KMS-11 (cell line): ENCODE data around the gene LRBA.

Experiments used
- H2AFZ ChIP-seq: fragments of 200-600 bp; sonication (generic); 2 replicates; pipeline ENCODE4 v1.6.1; 2016; ENCODE audit warnings: antibody characterized with exemption, mixed run types, low read depth
- H3K27ac ChIP-seq: fragments of 200-600 bp; sonication (generic); 2 replicates; pipeline ENCODE4 v1.6.1; 2016; ENCODE audit warnings: mild to moderate bottlenecking, mixed run types
- H3K27me3 ChIP-seq: fragments of 200-600 bp; sonication (generic); 2 replicates; pipeline ENCODE4 v1.6.1; 2017; ENCODE audit warnings: mild to moderate bottlenecking, low read depth, mixed run types, moderate library complexity; ENCODE audit not compliant: insufficient read depth
- H3K36me3 ChIP-seq: fragments of 200-600 bp; sonication (generic); 2 replicates; pipeline ENCODE4 v1.6.1; 2017; ENCODE audit warnings: mild to moderate bottlenecking, mixed run types; ENCODE audit not compliant: insufficient read depth
- H3K4me1 ChIP-seq: fragments of 200-600 bp; sonication (generic); 2 replicates; pipeline ENCODE4 v1.6.1; 2016; ENCODE audit warnings: mild to moderate bottlenecking, low read depth, mixed run types; ENCODE audit not compliant: poor library complexity, severe bottlenecking
- H3K4me2 ChIP-seq: fragments of 200-600 bp; sonication (generic); 2 replicates; pipeline ENCODE4 v1.7.0; 2016; ENCODE audit warnings: mild to moderate bottlenecking, mixed run types
- H3K4me3 ChIP-seq: fragments of 200-600 bp; sonication (generic); IDR thresholded peaks from 2 replicates; pipeline ENCODE4 v1.6.1; 2017; ENCODE audit warnings: low read depth, low read length, mixed read lengths; ENCODE audit not compliant: insufficient read depth
- H3K79me2 ChIP-seq: fragments of 200-600 bp; sonication (generic); 2 replicates; pipeline ENCODE4 v1.6.1; 2016; ENCODE audit warnings: low read depth, mixed run types; ENCODE audit not compliant: insufficient read depth
- H3K9ac ChIP-seq: fragments of 200-600 bp; sonication (generic); 2 replicates; pipeline ENCODE4 v1.6.1; 2016; ENCODE audit warnings: mild to moderate bottlenecking, mixed run types
- H4K20me1 ChIP-seq: fragments of 200-600 bp; sonication (generic); 2 replicates; pipeline ENCODE4 v1.6.1; 2016; ENCODE audit warnings: mild to moderate bottlenecking, mixed run types; ENCODE audit not compliant: insufficient read depth
- TF ChIP-seq, protein P1 (sequence below): fragments of 200-600 bp; sonication (generic); conservative IDR thresholded peaks from 2 replicates; pipeline ENCODE4 v1.6.1; 2017; ENCODE audit warnings: low read depth, mild to moderate bottlenecking, antibody characterized with exemption, low read length, moderate library complexity, mixed read lengths

The LRBA gene

GRCh38 chr4:150251752-150252190 lies 763.3 kb downstream of the LRBA start:
- Histone ChIP-seq H3K4me3 (no peak overlapping the region), H2AFZ (no peak overlapping the region), H3K79me2 (no peaks in the 10 kb centered on the region), H3K4me1 (no peaks in the 10 kb centered on the region), H3K4me2 (no peak overlapping the region), H3K36me3 (no peaks in the 10 kb centered on the region), H3K9ac (no peak overlapping the region), H4K20me1 (no peaks in the 10 kb centered on the region), H3K27me3 (no peaks in the 10 kb centered on the region), H3K27ac (no peak overlapping the region)
- TF ChIP-seq, protein P1, sequence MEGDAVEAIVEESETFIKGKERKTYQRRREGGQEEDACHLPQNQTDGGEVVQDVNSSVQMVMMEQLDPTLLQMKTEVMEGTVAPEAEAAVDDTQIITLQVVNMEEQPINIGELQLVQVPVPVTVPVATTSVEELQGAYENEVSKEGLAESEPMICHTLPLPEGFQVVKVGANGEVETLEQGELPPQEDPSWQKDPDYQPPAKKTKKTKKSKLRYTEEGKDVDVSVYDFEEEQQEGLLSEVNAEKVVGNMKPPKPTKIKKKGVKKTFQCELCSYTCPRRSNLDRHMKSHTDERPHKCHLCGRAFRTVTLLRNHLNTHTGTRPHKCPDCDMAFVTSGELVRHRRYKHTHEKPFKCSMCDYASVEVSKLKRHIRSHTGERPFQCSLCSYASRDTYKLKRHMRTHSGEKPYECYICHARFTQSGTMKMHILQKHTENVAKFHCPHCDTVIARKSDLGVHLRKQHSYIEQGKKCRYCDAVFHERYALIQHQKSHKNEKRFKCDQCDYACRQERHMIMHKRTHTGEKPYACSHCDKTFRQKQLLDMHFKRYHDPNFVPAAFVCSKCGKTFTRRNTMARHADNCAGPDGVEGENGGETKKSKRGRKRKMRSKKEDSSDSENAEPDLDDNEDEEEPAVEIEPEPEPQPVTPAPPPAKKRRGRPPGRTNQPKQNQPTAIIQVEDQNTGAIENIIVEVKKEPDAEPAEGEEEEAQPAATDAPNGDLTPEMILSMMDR = no peak

DNA sequence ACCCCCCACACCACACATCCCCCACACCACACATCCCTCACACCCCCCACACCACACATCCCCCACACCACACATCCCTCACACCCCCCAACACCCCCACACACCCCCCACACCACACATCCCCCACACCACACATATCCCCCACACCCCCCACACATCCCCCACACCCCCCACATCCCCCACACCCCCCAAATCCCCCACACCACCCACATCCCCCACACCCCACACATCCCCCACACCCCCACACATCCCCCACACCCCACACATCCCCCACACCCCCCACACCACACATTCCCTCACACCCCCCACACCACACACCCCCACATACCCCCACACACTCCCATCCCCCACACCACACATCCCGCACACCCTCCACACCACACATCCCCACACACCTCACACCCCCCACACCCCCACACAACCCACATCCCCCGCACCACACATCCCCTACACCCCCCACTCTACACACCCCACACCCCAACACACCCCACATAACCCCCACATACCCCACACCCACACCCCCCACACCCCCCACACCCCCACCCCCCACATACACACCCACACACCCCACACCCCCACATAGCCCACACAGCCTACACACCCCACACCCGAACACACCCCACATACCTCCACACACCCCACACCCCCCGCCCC lies 764.0 kb downstream of the LRBA start:
- Histone ChIP-seq H3K27me3 (no peaks in the 10 kb centered on the region), H3K36me3 (no peaks in the 10 kb centered on the region), H3K79me2 (no peaks in the 10 kb centered on the region), H3K27ac (no peak overlapping the region), H2AFZ (no peak overlapping the region), H3K9ac (no peak overlapping the region), H3K4me2 (no peak overlapping the region), H3K4me3 (no peak overlapping the region), H3K4me1 (no peaks in the 10 kb centered on the region), H4K20me1 (no peaks in the 10 kb centered on the region)
- TF ChIP-seq, protein P1 = no peak

GRCh38 chr4:150250293-150250997 lies 764.6 kb downstream of the LRBA start:
- Histone ChIP-seq H3K9ac (no peak overlapping the region), H3K27ac (no peak overlapping the region), H3K4me2 (no peak overlapping the region), H3K4me3 (no peak overlapping the region), H3K36me3 (no peaks in the 10 kb centered on the region), H3K4me1 (no peaks in the 10 kb centered on the region), H3K79me2 (no peaks in the 10 kb centered on the region), H3K27me3 (no peaks in the 10 kb centered on the region), H4K20me1 (no peaks in the 10 kb centered on the region), H2AFZ (no peak overlapping the region)
- TF ChIP-seq, protein P1 = no peak

- no peaks in the 10 kb centered on the region for H4K20me1 ChIP-seq
- no peak overlapping the region for H3K4me3 ChIP-seq
- H3K4me2 ChIP-seq = no peak overlapping the region
- TF ChIP-seq, protein P1 = no peak
- H3K4me1 ChIP-seq = peaks cover 14% of the 10 kb centered on the region
- no peaks in the 10 kb centered on the region for H3K36me3 ChIP-seq
- H3K27ac ChIP-seq = no peak overlapping the region
- no peaks in the 10 kb centered on the region for H3K79me2 ChIP-seq
- no peaks in the 10 kb centered on the region for H3K27me3 ChIP-seq
- no peak overlapping the region for H3K9ac ChIP-seq
- H2AFZ ChIP-seq = no peak overlapping the region
Measured at GRCh38 chr4:150248181-150248580, 766.9 kb downstream of the LRBA start.
